ENCODE measurements around the gene UMODL1.

Gene UMODL1

GRCh38 chr21:42132183-42132582 is 61.1 kb downstream of the UMODL1 start (continued):
- TF ChIP-seq ZNF571 (tag by site-specific recombination; IDR thresholded peaks at IDR 0.05), result peak; percentile 84; the same call in 1 of the 2 replicates
- TF ChIP-seq ZNF544 (tag by site-specific recombination; IDR thresholded peaks at IDR 0.05), result peak; percentile 45; the same call in 1 of the 2 replicates
- no peak for TF ChIP-seq ZBTB44 (tag by site-specific recombination; IDR thresholded peaks at IDR 0.05)

GRCh38 chr21:42133131-42133530 is 62.0 kb downstream of the UMODL1 start:
- ChIA-PET POLR2A (no interaction called here), CTCF (interaction anchor here (0.6 kb wide), 2 partner anchors 9 to 52 kb away, joined by 3 to 4 read pairs; no protein-coding TSS in a partner anchor)
- no peak overlapping the region for H3K4me3 ChIP-seq (ENCODE audit: low read depth, low read length)
- no peak overlapping the region for H3K27ac ChIP-seq (ENCODE audit: extremely low read depth, low read depth, low read length)
- H3K4me1 ChIP-seq (ENCODE audit: control insufficient read depth, insufficient read depth, low read length), result no peaks in the 10 kb centered on the region
- no peaks in the 10 kb centered on the region for H3K9me3 ChIP-seq (ENCODE audit: control insufficient read depth, insufficient read depth, low read depth, low read length)
- H3K36me3 ChIP-seq (ENCODE audit: control insufficient read depth in 2 of 2, insufficient read depth in 1 of 2, low read length in 2 of 2), result no peaks in the 10 kb centered on the region
- no peak for TF ChIP-seq ZNF211 (tag by site-specific recombination; IDR thresholded peaks at IDR 0.05; ENCODE audit: low read depth)

GRCh38 chr21:42135386-42136052 is 64.4 kb downstream of the UMODL1 start:
- POLR2A ChIA-PET, result no interaction called here
- H3K4me1 ChIP-seq (ENCODE audit: control insufficient read depth, insufficient read depth, low read length), result no peaks in the 10 kb centered on the region
- CTCF ChIA-PET, result interaction anchor here (0.6 to 1.0 kb wide), 2 partner anchors 9 to 13 kb away, joined by 3 to 4 read pairs; no protein-coding TSS in a partner anchor
- no peaks in the 10 kb centered on the region for H3K9me3 ChIP-seq (ENCODE audit: control insufficient read depth, insufficient read depth, low read depth, low read length)
- no peak overlapping the region for H3K27ac ChIP-seq (ENCODE audit: extremely low read depth, low read depth, low read length)
- no peak for TF ChIP-seq GLIS1 (tag by site-specific recombination; IDR thresholded peaks at IDR 0.05)
- peak; percentile 41; the same call in 1 of the 2 replicates for TF ChIP-seq ZIC2 (tag by site-specific recombination; IDR thresholded peaks at IDR 0.05)
- H3K36me3 ChIP-seq (ENCODE audit: control insufficient read depth in 2 of 2, insufficient read depth in 1 of 2, low read length in 2 of 2), result no peaks in the 10 kb centered on the region
- no peak overlapping the region for H3K4me3 ChIP-seq (ENCODE audit: low read depth, low read length)

- CTCF ChIA-PET, result interaction anchor here (0.6 to 0.9 kb wide), 2 partner anchors 20 to 1005 kb away, joined by 4 read pairs; no protein-coding TSS in a partner anchor
- Histone ChIP-seq H3K4me1 (ENCODE audit: control insufficient read depth, insufficient read depth, low read length) (no peaks in the 10 kb centered on the region), H3K9me3 (ENCODE audit: control insufficient read depth, insufficient read depth, low read depth, low read length) (no peaks in the 10 kb centered on the region), H3K4me3 (ENCODE audit: low read depth, low read length) (no peak overlapping the region), H3K27ac (ENCODE audit: extremely low read depth, low read depth, low read length) (no peak overlapping the region), H3K36me3 (ENCODE audit: control insufficient read depth in 2 of 2, insufficient read depth in 1 of 2, low read length in 2 of 2) (no peaks in the 10 kb centered on the region)
- TF ChIP-seq ZNF335 (tag by site-specific recombination; conservative IDR thresholded peaks at IDR 0.05), result no peak
- no peak for TF ChIP-seq ZNF777 (tag by site-specific recombination; IDR thresholded peaks at IDR 0.05; ENCODE audit: borderline replicate concordance)
- peak; percentile 88 for TF ChIP-seq EGR2 (tag by site-specific recombination; IDR thresholded peaks at IDR 0.05; ENCODE audit: low read depth)
- no peak for TF ChIP-seq PATZ1 (tag by site-specific recombination; IDR thresholded peaks at IDR 0.05)
- no peak for TF ChIP-seq ZNF391 (tag by site-specific recombination; IDR thresholded peaks at IDR 0.05; ENCODE audit: borderline replicate concordance, low read depth)
- TF ChIP-seq ZFHX2 (tag by site-specific recombination; conservative IDR thresholded peaks at IDR 0.05), result peak; percentile 77
- POLR2A ChIA-PET, result no interaction called here
These were observed 66.2 kb downstream of the UMODL1 start for GRCh38 chr21:42137191-42137904.

Measured in HEK293 (cell line).